ENCODE results near the gene HOXB6.

Gene HOXB6

DNA sequence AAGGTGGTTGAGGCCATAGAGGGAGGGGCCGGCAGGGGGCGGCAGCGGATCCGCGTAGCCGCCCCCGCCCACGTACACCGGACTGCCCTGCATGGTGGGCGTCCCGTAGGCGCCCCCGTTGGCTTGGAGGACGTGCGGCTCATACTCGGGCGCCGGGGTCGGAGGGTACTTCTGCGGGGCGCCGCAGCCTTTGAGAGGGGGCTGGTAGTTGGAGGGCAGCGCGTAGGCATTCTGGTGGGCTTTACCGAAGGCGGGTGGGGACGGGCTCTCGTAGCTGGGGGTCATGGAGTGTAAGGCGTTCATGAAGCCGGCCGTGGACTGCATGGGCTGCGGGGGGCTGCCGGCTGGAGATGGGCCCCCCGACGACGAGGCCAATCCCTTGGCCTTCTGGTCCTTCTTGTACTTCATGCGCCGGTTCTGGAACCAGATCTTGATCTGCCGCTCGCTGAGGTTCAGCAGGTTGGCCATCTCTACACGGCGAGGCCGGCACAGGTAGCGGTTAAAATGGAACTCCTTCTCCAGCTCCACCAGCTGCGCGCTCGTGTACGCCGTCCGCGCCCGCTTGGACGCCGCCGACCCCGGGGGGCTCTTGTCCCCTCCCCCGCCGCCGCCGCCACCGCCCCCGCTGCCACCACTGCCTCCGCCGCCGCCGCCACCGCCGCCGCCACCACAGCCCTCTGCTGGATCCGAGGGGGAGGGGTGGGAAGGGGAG, 54.1 kb downstream of the HOXB6 start:
- DNase-seq (ENCODE audit: low read depth) = no peak
- TF ChIP-seq, protein P1, sequence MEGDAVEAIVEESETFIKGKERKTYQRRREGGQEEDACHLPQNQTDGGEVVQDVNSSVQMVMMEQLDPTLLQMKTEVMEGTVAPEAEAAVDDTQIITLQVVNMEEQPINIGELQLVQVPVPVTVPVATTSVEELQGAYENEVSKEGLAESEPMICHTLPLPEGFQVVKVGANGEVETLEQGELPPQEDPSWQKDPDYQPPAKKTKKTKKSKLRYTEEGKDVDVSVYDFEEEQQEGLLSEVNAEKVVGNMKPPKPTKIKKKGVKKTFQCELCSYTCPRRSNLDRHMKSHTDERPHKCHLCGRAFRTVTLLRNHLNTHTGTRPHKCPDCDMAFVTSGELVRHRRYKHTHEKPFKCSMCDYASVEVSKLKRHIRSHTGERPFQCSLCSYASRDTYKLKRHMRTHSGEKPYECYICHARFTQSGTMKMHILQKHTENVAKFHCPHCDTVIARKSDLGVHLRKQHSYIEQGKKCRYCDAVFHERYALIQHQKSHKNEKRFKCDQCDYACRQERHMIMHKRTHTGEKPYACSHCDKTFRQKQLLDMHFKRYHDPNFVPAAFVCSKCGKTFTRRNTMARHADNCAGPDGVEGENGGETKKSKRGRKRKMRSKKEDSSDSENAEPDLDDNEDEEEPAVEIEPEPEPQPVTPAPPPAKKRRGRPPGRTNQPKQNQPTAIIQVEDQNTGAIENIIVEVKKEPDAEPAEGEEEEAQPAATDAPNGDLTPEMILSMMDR (IDR thresholded peaks at IDR 0.05; ENCODE audit: control insufficient read depth, insufficient read depth, low read depth, low read length, missing control alignments) = peak; percentile 12
- no peak overlapping the region; the same call in 1 of the 2 replicates for H3K4me3 ChIP-seq (ENCODE audit: control insufficient read depth, low read depth, low read length)

DNA sequence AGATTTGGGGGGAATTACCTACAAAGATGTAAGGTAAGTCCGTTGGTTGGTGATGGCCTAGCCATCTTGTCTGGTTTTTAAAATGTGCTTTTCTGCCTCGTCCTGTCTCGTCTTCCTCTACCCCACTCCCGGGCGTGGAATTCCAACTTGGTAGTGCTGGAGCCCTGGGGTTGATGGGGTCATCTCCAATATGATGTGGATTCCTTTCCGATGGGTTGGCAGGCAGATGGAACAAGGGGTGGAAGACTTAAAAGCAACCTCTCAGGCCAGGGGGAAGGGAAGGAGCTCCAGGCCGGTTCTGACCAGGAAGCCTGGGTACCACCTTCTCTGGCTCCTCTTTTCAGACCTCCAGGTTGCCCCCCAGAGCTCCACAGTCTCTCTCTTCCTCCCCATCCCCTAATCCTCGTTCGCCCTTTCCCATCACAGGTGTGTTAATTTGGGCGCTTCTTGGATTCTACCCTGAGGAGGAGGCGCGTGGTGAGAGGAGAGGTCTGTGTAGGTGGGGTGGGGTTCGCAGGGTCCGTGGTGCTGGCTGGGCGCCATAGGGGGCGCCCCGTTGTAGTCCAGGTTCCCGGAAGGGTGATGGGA, 54.8 kb downstream of the HOXB6 start:
- no peak overlapping the region for H3K4me3 ChIP-seq (ENCODE audit: control insufficient read depth, low read depth, low read length)
- TF ChIP-seq, protein P1 (IDR thresholded peaks at IDR 0.05; ENCODE audit: control insufficient read depth, insufficient read depth, low read depth, low read length, missing control alignments) = no peak
- DNase-seq (ENCODE audit: low read depth) = no peak

GRCh38 chr17:48549281-48549630, 55.5 kb downstream of the HOXB6 start:
- no peak overlapping the region for H3K4me3 ChIP-seq (ENCODE audit: control insufficient read depth, low read depth, low read length)
- no peak for DNase-seq (ENCODE audit: low read depth)
- TF ChIP-seq, protein P1 (IDR thresholded peaks at IDR 0.05; ENCODE audit: control insufficient read depth, insufficient read depth, low read depth, low read length, missing control alignments) = no peak

- H3K4me3 ChIP-seq (ENCODE audit: control insufficient read depth, low read depth, low read length) = no peak overlapping the region
- TF ChIP-seq, protein P1 (IDR thresholded peaks at IDR 0.05; ENCODE audit: control insufficient read depth, insufficient read depth, low read depth, low read length, missing control alignments) = no peak
- DNase-seq (ENCODE audit: low read depth) = no peak
Measured at GRCh38 chr17:48548523-48549280, 56.1 kb downstream of the HOXB6 start.

GRCh38 chr17:48547808-48548522, 56.8 kb downstream of the HOXB6 start:
- TF ChIP-seq, protein P1 (IDR thresholded peaks at IDR 0.05; ENCODE audit: control insufficient read depth, insufficient read depth, low read depth, low read length, missing control alignments) = no peak
- DNase-seq (ENCODE audit: low read depth) = no peak
- no peak overlapping the region for H3K4me3 ChIP-seq (ENCODE audit: control insufficient read depth, low read depth, low read length)

Measured in AG09309 (cell line).